Mesenchymal stem cell (in vitro differentiated cells and primary cell): ENCODE data around the gene PKP4.

Experiments
- DNase-seq: peaks from one replicate; pipeline ENCODE4 v3.0.0-alpha.2; 2013
- H2AFZ ChIP-seq: one replicate; pipeline ENCODE4 v1.6.1; 2013; ENCODE audit warnings: low read depth, mild to moderate bottlenecking, control low read depth, inconsistent platforms, low read length, moderate library complexity
- H2AK5ac ChIP-seq: 2 replicates; pipeline ENCODE4 v1.6.1; 2013; ENCODE audit warnings: low read length, moderate library complexity, mild to moderate bottlenecking, inconsistent platforms; ENCODE audit not compliant: severe bottlenecking
- H2BK120ac ChIP-seq: one replicate; pipeline ENCODE4 v1.6.1; 2013; ENCODE audit warnings: low read depth, mild to moderate bottlenecking, inconsistent platforms, low read length, moderate library complexity
- H2BK12ac ChIP-seq, 2 experiments: one replicate each; pipeline ENCODE4 v1.6.1; 2013; ENCODE audit warnings: inconsistent platforms in 2 of 2, low read length in 2 of 2, mild to moderate bottlenecking in 2 of 2, moderate library complexity in 2 of 2, control low read depth in 1 of 2
- H2BK15ac ChIP-seq: one replicate; pipeline ENCODE4 v1.6.1; 2013; ENCODE audit warnings: mild to moderate bottlenecking, low read depth, inconsistent platforms; ENCODE audit not compliant: poor library complexity, severe bottlenecking
- H2BK5ac ChIP-seq: 2 replicates; pipeline ENCODE4 v1.6.1; 2013; ENCODE audit warnings: low read depth, mild to moderate bottlenecking, low read length, control low read depth, inconsistent platforms; ENCODE audit not compliant: poor library complexity, severe bottlenecking
- H3K14ac ChIP-seq, 2 experiments: one replicate each; pipeline ENCODE4 v1.6.1; 2013; ENCODE audit warnings: inconsistent platforms in 2 of 2, low read length in 2 of 2, control low read depth in 1 of 2, mild to moderate bottlenecking in 1 of 2, moderate library complexity in 1 of 2
- H3K18ac ChIP-seq, 2 experiments: one replicate each; pipeline ENCODE4 v1.6.1; 2013; ENCODE audit warnings: inconsistent platforms in 2 of 2, low read length in 2 of 2, control low read depth in 1 of 2, low read depth in 1 of 2, mild to moderate bottlenecking in 1 of 2
- H3K23ac ChIP-seq, 2 experiments: one replicate each; pipeline ENCODE4 v1.6.1; 2013; ENCODE audit warnings: inconsistent platforms in 2 of 2, low read length in 2 of 2, mild to moderate bottlenecking in 2 of 2, moderate library complexity in 2 of 2, control low read depth in 1 of 2
- H3K27ac ChIP-seq: 2 replicates; pipeline ENCODE4 v1.5.1; 2013; ENCODE audit warnings: mild to moderate bottlenecking, moderate library complexity, low read length, control low read depth, inconsistent platforms; ENCODE audit not compliant: poor library complexity, severe bottlenecking
- H3K27me3 ChIP-seq, 2 experiments: 2 replicates each; pipeline versions ENCODE4 v1.6.1 to v1.7.0; 2013; ENCODE audit warnings: low read length in 2 of 2, mild to moderate bottlenecking in 2 of 2, moderate library complexity in 2 of 2, control low read depth in 1 of 2, inconsistent platforms in 1 of 2; ENCODE audit not compliant: control insufficient read depth in 1 of 2, insufficient read depth in 1 of 2
- H3K36me3 ChIP-seq, 2 experiments: 2 replicates each; pipeline versions ENCODE4 v1.6.1 to v1.7.0; 2013; ENCODE audit warnings: low read length in 2 of 2, control low read depth in 1 of 2, inconsistent platforms in 1 of 2, low read depth in 1 of 2, mild to moderate bottlenecking in 1 of 2; ENCODE audit not compliant: insufficient read depth in 2 of 2, control insufficient read depth in 1 of 2
- H3K4ac ChIP-seq, 2 experiments: one replicate each; pipeline ENCODE4 v1.6.1; 2013; ENCODE audit warnings: inconsistent platforms in 2 of 2, low read length in 2 of 2, mild to moderate bottlenecking in 2 of 2, moderate library complexity in 2 of 2, control low read depth in 1 of 2, low read depth in 1 of 2
- H3K4me1 ChIP-seq: 2 replicates; pipeline ENCODE4 v1.6.1; 2013; ENCODE audit warnings: low read depth, low read length, control low read depth; ENCODE audit not compliant: control insufficient read depth, insufficient read depth
- H3K4me2 ChIP-seq: 2 replicates; pipeline ENCODE4 v1.6.1; 2013; ENCODE audit warnings: low read length, mild to moderate bottlenecking, inconsistent platforms; ENCODE audit not compliant: poor library complexity, severe bottlenecking
- H3K4me3 ChIP-seq, 2 experiments: 2 replicates each; pipeline versions ENCODE4 v1.5.1 to v1.7.0; 2013; ENCODE audit warnings: low read length in 2 of 2, mild to moderate bottlenecking in 2 of 2, control low read depth in 1 of 2, low read depth in 1 of 2; ENCODE audit not compliant: insufficient read depth in 1 of 2
- H3K79me1 ChIP-seq: replicated peaks from 2 replicates; pipeline ENCODE4 v1.6.1; 2013; ENCODE audit warnings: mild to moderate bottlenecking, control low read depth, low read length, inconsistent platforms; ENCODE audit not compliant: poor library complexity, severe bottlenecking
- H3K9ac ChIP-seq: 2 replicates; pipeline ENCODE4 v1.7.0; 2013; ENCODE audit warnings: mild to moderate bottlenecking, low read length, moderate library complexity
- H3K9me3 ChIP-seq: 2 replicates; pipeline ENCODE4 v1.7.0; 2013; ENCODE audit warnings: mild to moderate bottlenecking, low read length; ENCODE audit not compliant: control insufficient read depth
- H4K8ac ChIP-seq: one replicate; pipeline ENCODE4 v1.6.1; 2013; ENCODE audit warnings: inconsistent platforms, mild to moderate bottlenecking, low read length, moderate library complexity
- H4K91ac ChIP-seq: one replicate; pipeline ENCODE4 v1.6.1; 2013; ENCODE audit warnings: mild to moderate bottlenecking, low read length, inconsistent platforms
- WGBS: methylation state at CpG from one replicate; pipeline ENCODE4 v1.1.7; 2013; ENCODE audit warnings: mixed read lengths; 5-methylcytosine and 5-hydroxymethylcytosine counted together

PKP4 gene

DNA sequence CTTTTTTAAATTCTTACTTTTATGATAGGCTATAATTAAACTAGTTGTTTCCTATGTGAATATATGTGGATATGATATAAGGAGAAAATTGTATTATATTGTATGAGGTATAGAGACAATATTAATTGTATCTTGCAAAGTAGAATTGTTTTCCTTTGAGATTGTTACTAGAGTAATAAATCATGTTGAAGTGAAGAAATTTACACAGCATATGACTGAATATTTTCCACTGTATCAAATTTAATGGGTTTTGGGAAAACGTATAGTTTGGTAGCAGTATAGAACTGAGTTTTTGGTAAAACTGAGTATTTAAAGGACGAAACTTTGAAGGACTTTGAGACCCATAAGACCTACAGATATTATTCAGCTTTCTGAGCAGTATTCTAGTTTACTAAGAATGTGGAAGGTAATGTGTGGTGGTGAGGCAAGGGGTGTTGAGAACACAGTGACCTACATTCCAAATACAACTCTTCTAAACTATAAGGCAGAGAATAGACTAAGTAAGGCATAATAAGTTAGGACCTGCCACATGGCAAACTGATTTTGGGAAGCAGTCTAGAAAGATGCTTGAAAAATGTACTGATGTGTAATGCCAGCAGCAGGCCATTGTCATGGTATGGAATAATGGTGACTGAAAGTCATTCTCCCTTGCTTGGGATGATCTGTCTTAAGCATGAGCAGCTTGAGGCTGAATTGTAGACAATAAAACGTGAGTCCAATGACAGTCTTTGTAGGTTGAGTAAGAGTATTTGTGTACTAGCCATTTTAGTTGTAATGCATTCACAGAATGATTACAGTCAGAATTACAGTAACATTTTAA is 29.6 kb downstream of the PKP4 start:
- Histone ChIP-seq H3K4me3 (no peak overlapping the region), H2BK5ac (no peak overlapping the region), H3K9ac (no peak overlapping the region), H4K8ac (no peak overlapping the region), H3K79me1 (peaks cover 10% of the 10 kb centered on the region), H3K4ac (peak overlapping the region in 1 of 2 experiments; percentile 32), H2BK120ac (no peak overlapping the region), H3K4me1 (peaks cover 4% of the 10 kb centered on the region), H3K27ac (no peak overlapping the region), H2BK15ac (no peak overlapping the region), H3K36me3 (no peaks in the 10 kb centered on the region), H2BK12ac (no peak overlapping the region), H3K27me3 (no peaks in the 10 kb centered on the region), H2AK5ac (no peak overlapping the region), H3K18ac (peak overlapping the region in 1 of 2 experiments; percentile 40), H3K14ac (no peak overlapping the region), H2AFZ (no peak overlapping the region), H3K23ac (no peak overlapping the region), H4K91ac (no peak overlapping the region), H3K9me3 (no peaks in the 10 kb centered on the region), H3K4me2 (no peak overlapping the region)
- no CpG with 5 or more reads among the region's 3 CpGs for WGBS
- no peak for DNase-seq

DNA sequence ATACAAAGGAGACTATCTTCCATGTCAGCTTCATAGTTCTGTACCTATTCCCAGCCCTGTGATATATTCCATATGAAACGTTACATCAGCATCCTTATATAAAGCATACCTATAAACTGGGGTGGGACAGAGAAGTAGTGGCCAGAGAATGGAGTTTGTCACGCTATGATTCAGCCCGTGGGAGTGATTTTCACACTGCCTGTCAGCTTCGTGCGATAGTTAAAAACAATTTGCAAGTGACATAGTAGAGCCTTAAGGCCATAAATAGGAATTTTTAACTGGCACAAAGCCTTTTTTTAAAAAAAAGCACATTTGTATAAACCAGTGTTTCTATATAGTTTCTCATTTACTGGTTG is 30.2 kb downstream of the PKP4 start:
- H2AK5ac ChIP-seq = no peak overlapping the region
- peaks cover 4% of the 10 kb centered on the region for H3K4me1 ChIP-seq
- no peak overlapping the region for H3K4me2 ChIP-seq
- H2BK15ac ChIP-seq = no peak overlapping the region
- H3K4me3 ChIP-seq = no peak overlapping the region
- H3K4ac ChIP-seq = peak overlapping the region in 1 of 2 experiments; percentile 41
- H3K9ac ChIP-seq = peak overlapping the region; percentile 30
- H2BK5ac ChIP-seq = no peak overlapping the region
- H3K36me3 ChIP-seq = no peaks in the 10 kb centered on the region
- no peak overlapping the region for H4K8ac ChIP-seq
- H3K14ac ChIP-seq = no peak overlapping the region
- no peaks in the 10 kb centered on the region for H3K27me3 ChIP-seq
- H3K18ac ChIP-seq = no peak overlapping the region
- H2AFZ ChIP-seq = no peak overlapping the region
- H3K23ac ChIP-seq = no peak overlapping the region
- H3K9me3 ChIP-seq = no peaks in the 10 kb centered on the region
- no peak overlapping the region for H4K91ac ChIP-seq
- H3K79me1 ChIP-seq = peaks cover 12% of the 10 kb centered on the region
- no peak overlapping the region for H2BK120ac ChIP-seq
- 75% methylated on average over 2 of the region's 5 CpGs for WGBS
- H2BK12ac ChIP-seq = no peak overlapping the region
- H3K27ac ChIP-seq = no peak overlapping the region
- DNase-seq = peak; percentile 42

DNA sequence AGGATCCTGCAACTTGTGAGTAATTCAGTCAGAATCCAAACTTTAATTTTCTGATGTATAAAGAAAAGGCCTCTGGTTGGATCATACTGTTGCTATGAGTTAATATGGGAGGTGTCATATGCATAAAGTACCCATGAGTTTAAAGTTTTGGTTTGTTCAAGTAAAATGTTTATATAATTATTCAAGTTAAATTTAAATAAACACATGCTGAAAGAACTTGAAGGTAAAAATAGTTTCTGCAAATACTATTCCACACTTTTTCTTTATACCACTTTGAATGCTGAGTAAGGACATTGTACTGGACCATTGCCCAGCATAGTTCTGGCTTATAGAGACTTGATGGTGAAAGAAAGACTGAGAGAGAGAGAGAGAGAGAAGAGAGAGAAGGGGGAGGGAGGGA is 30.7 kb downstream of the PKP4 start:
- Histone ChIP-seq H3K23ac (no peak overlapping the region), H3K14ac (no peak overlapping the region), H3K9ac (peak overlapping the region; percentile 30), H3K4me1 (peaks cover 4% of the 10 kb centered on the region), H3K27ac (no peak overlapping the region), H3K4me2 (no peak overlapping the region), H3K9me3 (no peaks in the 10 kb centered on the region), H2AK5ac (no peak overlapping the region), H3K79me1 (peaks cover 12% of the 10 kb centered on the region), H3K4ac (no peak overlapping the region), H4K8ac (no peak overlapping the region), H2BK15ac (no peak overlapping the region), H3K27me3 (no peaks in the 10 kb centered on the region), H3K36me3 (no peaks in the 10 kb centered on the region), H3K18ac (no peak overlapping the region), H3K4me3 (no peak overlapping the region), H2BK120ac (no peak overlapping the region), H4K91ac (no peak overlapping the region), H2AFZ (no peak overlapping the region), H2BK12ac (no peak overlapping the region), H2BK5ac (no peak overlapping the region)
- peak; percentile 61 for DNase-seq

DNA sequence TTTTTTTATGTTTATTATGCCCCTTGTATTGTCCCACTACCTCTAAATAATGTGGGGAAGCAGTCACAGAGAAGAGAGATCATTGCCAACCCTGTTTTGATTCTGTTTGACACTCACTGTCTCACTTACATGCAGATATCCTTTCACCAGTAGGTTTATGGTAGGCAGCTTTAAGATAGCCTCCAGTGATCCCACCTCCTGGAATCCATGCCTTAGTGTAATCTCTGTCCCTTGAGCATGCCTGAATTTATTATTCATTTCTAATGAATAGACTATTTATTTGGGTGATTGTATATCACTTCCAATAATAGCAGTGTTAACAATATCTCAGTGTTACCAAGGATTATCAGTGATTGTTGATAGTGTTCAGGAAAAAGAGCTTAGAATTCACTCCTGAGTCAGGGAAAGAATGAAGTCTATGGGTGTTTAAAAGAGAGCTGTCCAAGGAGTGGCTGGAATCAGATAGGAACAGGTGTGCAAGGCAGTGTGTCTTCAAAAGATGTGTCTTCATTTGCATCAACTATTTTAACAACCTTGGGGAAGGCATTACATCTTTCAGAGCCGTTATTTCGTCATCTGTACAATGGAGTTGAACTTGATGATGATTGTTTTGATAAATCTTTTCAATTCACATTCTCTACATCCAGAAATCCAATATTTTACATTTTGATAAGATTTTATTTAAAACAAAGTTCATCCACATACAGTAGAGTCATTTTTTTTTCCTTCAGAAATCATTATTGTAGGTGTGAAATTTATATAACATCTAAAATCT is 31.9 kb downstream of the PKP4 start:
- Histone ChIP-seq H2BK15ac (no peak overlapping the region), H2AFZ (no peak overlapping the region), H3K14ac (no peak overlapping the region), H3K18ac (no peak overlapping the region), H2BK5ac (no peak overlapping the region), H3K36me3 (no peaks in the 10 kb centered on the region), H2AK5ac (no peak overlapping the region), H3K4me2 (no peak overlapping the region), H4K8ac (no peak overlapping the region), H3K4ac (no peak overlapping the region), H3K27ac (no peak overlapping the region), H3K9ac (no peak overlapping the region), H3K9me3 (no peaks in the 10 kb centered on the region), H2BK12ac (no peak overlapping the region), H3K79me1 (peaks cover 14% of the 10 kb centered on the region), H2BK120ac (peak overlapping the region; percentile 49), H3K23ac (no peak overlapping the region), H3K27me3 (no peaks in the 10 kb centered on the region), H3K4me1 (peaks cover 3% of the 10 kb centered on the region), H4K91ac (no peak overlapping the region), H3K4me3 (no peak overlapping the region)
- no CpG with 5 or more reads among the region's 2 CpGs for WGBS
- no peak for DNase-seq
